Panc1 (cell line): Measurements from ENCODE around the gene FBXW7. TPM values are rescaled to one million over a fixed set of nuclear protein-coding genes. Genes with fewer than 3 reads are reported as not detected.

ENCODE experiments used
- ATAC-seq: fragments of 200-7000 bp; cut with Tn5 transposase; 2 replicates; pipeline ENCODE4 v1.9.1; 2020; ENCODE audit warnings: mild to moderate bottlenecking, moderate library complexity
- BruUV-seq: library from RNA; stranded (reverse); fragments of 400-500 nt; replicated peaks from 2 replicates; lab custom pipeline; 2021; lab: Mats Ljungman, UMichigan
- CTCF ChIA-PET: fragments of 300-600 bp; sonication (Branson Sonifier 250); formaldehyde crosslinking; loops from one replicate; lab custom pipeline; 2022; ENCODE audit warnings: antibody characterized with exemption; lab: Charles Lee
- POLR2A ChIA-PET: fragments of 300-600 bp; sonication (Branson Sonifier 250); formaldehyde crosslinking; loops from one replicate; lab custom pipeline; 2022; ENCODE audit warnings: antibody characterized with exemption; lab: Charles Lee
- DNase-seq: peaks from one replicate; pipeline ENCODE4 v3.0.0-alpha.2; 2010; ENCODE audit warnings: low read depth, low spot score
- H3K27ac ChIP-seq: 2 replicates; pipeline ENCODE4 v1.5.1; 2011; ENCODE audit warnings: mild to moderate bottlenecking, low read length, inconsistent platforms
- H3K27me3 ChIP-seq: fragments of 200-500 bp; sonication (Bioruptor generic); 2 replicates; pipeline ENCODE4 v1.6.0; 2014; ENCODE audit warnings: low read length, inconsistent platforms; ENCODE audit not compliant: control insufficient read depth, insufficient read depth
- H3K36me3 ChIP-seq: fragments of 200-500 bp; sonication (Bioruptor generic); 2 replicates; pipeline ENCODE4 v1.5.1; 2014; ENCODE audit warnings: inconsistent platforms, mild to moderate bottlenecking, low read length, moderate library complexity; ENCODE audit not compliant: control insufficient read depth, insufficient read depth
- H3K4me1 ChIP-seq: 2 replicates; pipeline ENCODE4 v1.5.1; 2011; ENCODE audit warnings: inconsistent platforms, mild to moderate bottlenecking, low read length, moderate library complexity; ENCODE audit not compliant: control insufficient read depth, insufficient read depth
- H3K4me3 ChIP-seq, 2 experiments: 2 replicates each; pipeline ENCODE4 v1.5.1; 2011 to 2012; ENCODE audit warnings: low read depth in 2 of 2, low read length in 2 of 2, mild to moderate bottlenecking in 2 of 2, inconsistent platforms in 1 of 2, moderate library complexity in 1 of 2
- H3K9me3 ChIP-seq: fragments of 200-500 bp; sonication (Bioruptor generic); 2 replicates; pipeline ENCODE4 v1.5.1; 2014; ENCODE audit warnings: low read depth, mild to moderate bottlenecking, inconsistent platforms, low read length, moderate library complexity; ENCODE audit not compliant: control insufficient read depth, insufficient read depth
- POLR2AphosphoS5 ChIP-seq: IDR thresholded peaks from 2 replicates; pipeline ENCODE4 v1.6.1; 2012; ENCODE audit warnings: mild to moderate bottlenecking, low read depth, low read length, moderate library complexity
- REST ChIP-seq, 2 experiments: IDR thresholded peaks; 2 replicates each; pipeline ENCODE4 v1.6.1; 2011 to 2012; ENCODE audit warnings: low read depth in 2 of 2, control low read depth in 1 of 2, low read length in 1 of 2, mild to moderate bottlenecking in 1 of 2, moderate library complexity in 1 of 2; ENCODE audit not compliant: insufficient read depth in 1 of 2
- SIN3A ChIP-seq: IDR thresholded peaks from 2 replicates; pipeline ENCODE4 v1.6.1; 2012; ENCODE audit warnings: low read depth, mild to moderate bottlenecking, low read length, moderate library complexity, borderline replicate concordance; ENCODE audit not compliant: insufficient read depth
- TCF7L2 ChIP-seq: IDR thresholded peaks from 2 replicates; pipeline ENCODE4 v1.6.1; 2011; ENCODE audit warnings: mild to moderate bottlenecking, low read depth, low read length, inconsistent platforms
- in situ Hi-C: cut with HindIII; loops from 2 replicates; pipeline ENCODE4 v1.10.0; 2016; ENCODE audit warnings: low sequenced_read_pairs, low pct_unique_long_range_greater_than_20kb
- intact Hi-C: fragments of 100-400 bp; cut with micrococcal nuclease; formaldehyde crosslinking; loops from one replicate; pipeline ENCODE4 v1.10.0; 2022; ENCODE audit not compliant: unreplicated experiment
- total RNA-seq: library from RNA; stranded (reverse); gene quantifications from one replicate; pipeline ENCODE4 v1.2.1, GENCODE V29; 2021; ENCODE audit not compliant: unreplicated experiment
- TF ChIP-seq, protein P1 (sequence below): fragments of 450-650 bp; IDR thresholded peaks from 2 replicates; pipeline ENCODE4 v1.5.1; 2017; ENCODE audit warnings: mild to moderate bottlenecking

The FBXW7 gene
- total RNA-seq, 1 experiment from 2014 or later: 16.2 TPM

DNA sequence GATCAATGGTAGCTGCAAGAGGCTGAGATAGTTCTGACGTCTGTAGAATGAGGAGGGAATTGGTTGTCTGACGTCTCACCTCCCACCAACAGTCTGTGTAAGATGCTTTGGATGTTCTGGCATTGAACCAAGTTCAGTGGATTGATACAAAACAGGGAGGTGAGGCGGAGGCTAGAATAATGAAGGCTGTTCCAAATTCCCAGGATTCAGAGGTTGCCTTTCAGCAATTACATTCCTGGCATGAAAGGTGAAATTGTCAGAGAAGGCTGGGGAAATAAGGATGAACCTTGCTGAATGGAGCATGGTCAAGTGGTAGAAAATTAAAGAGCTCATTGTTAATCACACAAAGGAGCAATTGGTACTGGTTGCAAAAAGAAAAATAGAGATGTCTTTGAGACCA, 241.6 kb downstream of the FBXW7 start:
- POLR2A ChIA-PET: no interaction called here

GRCh38 chr4:152293527-152293926, 242.4 kb downstream of the FBXW7 start:
- TF ChIP-seq, protein P1, sequence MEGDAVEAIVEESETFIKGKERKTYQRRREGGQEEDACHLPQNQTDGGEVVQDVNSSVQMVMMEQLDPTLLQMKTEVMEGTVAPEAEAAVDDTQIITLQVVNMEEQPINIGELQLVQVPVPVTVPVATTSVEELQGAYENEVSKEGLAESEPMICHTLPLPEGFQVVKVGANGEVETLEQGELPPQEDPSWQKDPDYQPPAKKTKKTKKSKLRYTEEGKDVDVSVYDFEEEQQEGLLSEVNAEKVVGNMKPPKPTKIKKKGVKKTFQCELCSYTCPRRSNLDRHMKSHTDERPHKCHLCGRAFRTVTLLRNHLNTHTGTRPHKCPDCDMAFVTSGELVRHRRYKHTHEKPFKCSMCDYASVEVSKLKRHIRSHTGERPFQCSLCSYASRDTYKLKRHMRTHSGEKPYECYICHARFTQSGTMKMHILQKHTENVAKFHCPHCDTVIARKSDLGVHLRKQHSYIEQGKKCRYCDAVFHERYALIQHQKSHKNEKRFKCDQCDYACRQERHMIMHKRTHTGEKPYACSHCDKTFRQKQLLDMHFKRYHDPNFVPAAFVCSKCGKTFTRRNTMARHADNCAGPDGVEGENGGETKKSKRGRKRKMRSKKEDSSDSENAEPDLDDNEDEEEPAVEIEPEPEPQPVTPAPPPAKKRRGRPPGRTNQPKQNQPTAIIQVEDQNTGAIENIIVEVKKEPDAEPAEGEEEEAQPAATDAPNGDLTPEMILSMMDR: no peak
- TF ChIP-seq POLR2AphosphoS5 (no peak), SIN3A (no peak), TCF7L2 (no peak), REST (IDR thresholded peaks at IDR 0.05; ENCODE audit: insufficient read depth in 1 of 2, low read depth in 2 of 2, low read length in 1 of 2) (no peak)
- no TSS peak for BruUV-seq
- intact Hi-C loops: no loop called here
- Histone ChIP-seq H3K4me1 (no peaks in the 10 kb centered on the region), H3K36me3 (no peaks in the 10 kb centered on the region), H3K9me3 (no peaks in the 10 kb centered on the region), H3K27ac (no peak overlapping the region), H3K27me3 (no peaks in the 10 kb centered on the region), H3K4me3 (no peak overlapping the region)
- in situ Hi-C loops: no loop called here
- ChIA-PET POLR2A (no interaction called here), CTCF (no interaction called here)
- ATAC-seq (no peak), DNase-seq (no peak)

More for the DNA sequence above, 241.6 kb downstream of the FBXW7 start:
- in situ Hi-C loops: no loop called here
- Histone ChIP-seq H3K4me1 (no peaks in the 10 kb centered on the region), H3K36me3 (no peaks in the 10 kb centered on the region), H3K9me3 (no peaks in the 10 kb centered on the region), H3K27me3 (no peaks in the 10 kb centered on the region), H3K4me3 (no peak overlapping the region), H3K27ac (no peak overlapping the region)
- TF ChIP-seq POLR2AphosphoS5 (no peak), SIN3A (no peak), TCF7L2 (no peak), REST (IDR thresholded peaks at IDR 0.05; ENCODE audit: insufficient read depth in 1 of 2, low read depth in 2 of 2, low read length in 1 of 2) (no peak)
- TF ChIP-seq, protein P1: no peak
- DNase-seq: no peak
- no peak for ATAC-seq
- CTCF ChIA-PET: no interaction called here
- intact Hi-C loops: no loop called here
- no TSS peak for BruUV-seq
